GM18505 (cell line): ENCODE results near the gene CNP.
"Not testable (repeated sequence)": the region's sequence is repeated elsewhere in the genome, so short reads cannot be mapped to it uniquely, and the experiment has no call there.

Source experiments
- ATAC-seq: cut with Tn5 transposase; IDR thresholded peaks from one replicate; pipeline ENCODE4 v1.9.1; 2021; ENCODE audit not compliant: unreplicated experiment
- POLR2A ChIP-seq: IDR thresholded peaks from 4 replicates; pipeline ENCODE4 v1.6.1; 2011; ENCODE audit warnings: borderline replicate concordance; ENCODE audit not compliant: insufficient read depth, insufficient read length; ENCODE audit errors: extremely low read depth

The CNP gene

DNA sequence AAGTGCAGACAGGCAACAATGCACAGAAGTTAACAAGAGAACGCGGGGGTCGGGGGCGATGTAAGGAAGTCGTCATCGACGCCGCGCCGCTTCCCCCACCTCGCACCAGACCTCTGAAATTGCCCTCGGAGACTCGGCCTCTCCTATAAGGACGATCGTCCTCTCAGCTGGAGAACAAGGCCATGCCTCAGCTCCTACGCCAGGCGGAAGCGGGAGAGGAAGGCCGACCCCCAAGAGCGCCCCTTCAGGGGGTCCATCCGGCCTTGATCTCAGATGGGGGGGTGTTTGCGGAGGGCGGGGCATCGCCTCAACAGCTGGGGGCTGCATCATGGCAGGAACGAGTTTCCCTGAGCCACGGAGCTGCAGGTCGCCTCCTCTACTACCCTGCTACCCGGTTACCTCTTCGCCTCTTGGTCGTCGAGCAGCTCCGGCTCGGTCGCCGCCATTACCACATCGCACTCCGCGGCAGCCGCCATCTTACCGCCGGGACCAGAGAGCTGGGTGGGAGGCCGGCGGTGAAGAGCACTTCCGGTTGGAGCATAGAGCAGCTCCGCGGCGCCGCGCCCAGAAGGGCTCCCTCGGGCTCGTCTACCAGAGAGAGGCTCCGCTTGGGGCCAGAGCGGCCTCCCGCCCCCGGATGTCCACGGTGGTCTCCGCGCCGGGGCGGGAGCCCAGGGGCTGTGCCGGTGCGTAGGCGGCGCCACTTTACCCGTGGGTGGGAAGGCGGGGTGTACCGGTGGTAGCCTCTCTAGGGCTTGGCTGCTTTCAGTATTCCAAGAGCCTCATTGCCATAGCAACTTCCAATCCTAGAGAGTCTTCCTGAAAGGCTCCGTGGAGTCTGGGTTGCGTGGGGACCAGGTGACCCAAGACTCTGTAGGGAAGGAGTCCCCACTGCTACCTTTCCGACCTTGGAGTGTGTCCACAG, 50.6 kb downstream of the CNP start, which contains the start of gene DNAJC7:
TSS of gene DNAJC7 (minus strand) at position 499 of the 925 bp plus-strand sequence. CDS start at position 476, 23 bp downstream.
- peak; percentile 74 for ATAC-seq
- peak; percentile 89 for TF ChIP-seq POLR2A

DNA sequence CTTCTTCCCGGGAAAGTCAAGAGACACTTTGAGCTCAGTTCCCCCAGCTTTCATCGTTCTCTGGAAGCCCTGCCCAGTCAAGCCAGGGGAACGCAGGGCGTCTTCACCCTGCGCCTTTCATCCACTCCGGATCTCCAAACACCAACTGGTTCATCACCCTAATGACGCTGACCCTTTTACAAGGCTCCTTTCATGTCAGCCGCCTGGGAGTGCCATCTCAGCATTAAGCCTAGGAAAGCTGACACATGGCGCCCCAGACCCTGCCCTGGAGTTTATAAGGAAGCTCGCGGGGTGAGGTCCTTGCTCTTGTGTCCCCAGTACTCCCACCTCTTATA, 51.2 kb downstream of the CNP start:
- TF ChIP-seq POLR2A: no peak
- no peak for ATAC-seq

DNA sequence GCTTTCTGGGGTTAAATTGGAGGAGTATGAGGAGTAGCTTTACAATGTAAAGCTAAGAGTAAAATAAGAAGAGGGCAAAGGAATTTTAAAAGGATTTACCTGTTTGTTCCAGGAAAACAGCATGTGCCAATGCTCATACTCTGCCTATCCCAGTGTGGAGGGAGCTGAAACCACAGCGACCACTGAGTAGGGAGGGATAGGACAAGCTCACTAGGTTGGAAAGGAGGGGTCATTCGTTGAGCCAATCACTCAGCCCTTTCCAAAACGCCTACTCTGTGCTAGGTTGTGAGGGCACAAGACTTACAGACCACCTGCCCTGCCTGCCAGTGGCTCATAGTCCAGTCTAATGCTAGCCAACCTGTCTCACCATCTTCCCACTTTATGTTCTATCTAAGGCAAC, 51.7 kb downstream of the CNP start:
- no peak for TF ChIP-seq POLR2A
- ATAC-seq: no peak

DNA sequence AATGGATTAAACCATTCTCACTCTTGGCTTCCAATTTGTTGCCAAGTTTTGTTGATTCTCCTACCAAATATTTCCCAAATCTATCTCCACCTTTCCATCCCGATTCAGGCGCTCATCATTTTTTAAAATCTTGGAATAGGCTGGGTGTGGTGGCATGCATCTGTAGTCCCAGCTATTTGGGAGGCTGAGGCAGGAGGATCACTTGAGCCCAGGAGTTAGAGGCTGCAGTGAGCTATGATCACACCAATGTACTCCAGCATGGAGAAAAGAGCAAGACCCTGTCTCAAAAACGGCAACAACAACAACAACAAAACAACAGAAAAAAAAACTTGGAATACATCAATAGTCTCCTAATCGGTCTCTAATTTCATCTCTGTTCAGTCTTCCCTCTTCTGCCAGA, 52.4 kb downstream of the CNP start:
- no peak for ATAC-seq
- no peak for TF ChIP-seq POLR2A

DNA sequence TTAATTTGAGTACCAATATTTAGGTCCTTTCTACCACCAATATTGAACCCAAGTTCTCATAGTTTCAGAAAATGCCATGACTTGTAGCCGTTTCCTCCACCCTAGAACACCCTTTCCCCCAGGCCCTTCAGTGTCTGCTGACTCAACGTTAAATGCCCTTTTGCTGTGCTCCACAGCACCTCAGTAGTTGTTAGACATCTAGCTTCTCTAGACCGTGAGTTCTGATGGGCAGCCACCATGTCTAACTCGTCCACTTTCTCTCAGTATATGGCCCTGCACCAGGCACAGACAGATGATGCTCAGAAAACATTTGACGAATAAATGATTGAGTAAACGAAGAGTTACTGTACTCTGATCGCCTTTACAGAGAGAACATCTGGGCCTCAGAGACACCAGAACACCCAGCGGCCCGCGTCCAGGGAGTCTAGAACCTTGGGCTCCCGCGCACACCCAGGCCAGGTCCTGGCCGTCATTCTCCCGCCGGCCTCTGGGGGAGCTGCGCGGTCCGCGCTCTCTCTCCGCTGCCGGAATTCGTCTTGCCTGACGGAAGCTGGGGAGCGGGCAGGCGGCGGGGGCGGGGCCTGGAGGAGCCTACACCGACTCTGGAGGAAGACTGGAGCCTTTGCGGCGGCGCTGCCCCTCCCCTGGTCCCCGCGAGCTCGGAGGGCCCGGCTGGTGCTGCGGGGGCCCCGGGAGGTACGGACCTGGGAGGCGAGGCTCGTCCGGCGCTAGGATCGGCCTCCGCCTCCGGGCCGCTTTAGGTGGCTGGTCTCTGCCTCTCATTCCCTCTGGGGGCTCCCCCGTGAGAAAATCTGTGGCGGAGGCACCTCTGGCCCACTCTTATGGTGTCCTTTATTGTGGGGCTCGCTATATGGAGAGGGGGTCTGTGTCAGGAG, 53.2 kb downstream of the CNP start, which contains the start of gene NKIRAS2:
TSS of gene NKIRAS2 (plus strand) at position 582 of the 896 bp plus-strand sequence. CDS start 1,488 bp downstream, outside the sequence.
- TF ChIP-seq POLR2A: peak; percentile 85
- ATAC-seq: peak; percentile 64

DNA sequence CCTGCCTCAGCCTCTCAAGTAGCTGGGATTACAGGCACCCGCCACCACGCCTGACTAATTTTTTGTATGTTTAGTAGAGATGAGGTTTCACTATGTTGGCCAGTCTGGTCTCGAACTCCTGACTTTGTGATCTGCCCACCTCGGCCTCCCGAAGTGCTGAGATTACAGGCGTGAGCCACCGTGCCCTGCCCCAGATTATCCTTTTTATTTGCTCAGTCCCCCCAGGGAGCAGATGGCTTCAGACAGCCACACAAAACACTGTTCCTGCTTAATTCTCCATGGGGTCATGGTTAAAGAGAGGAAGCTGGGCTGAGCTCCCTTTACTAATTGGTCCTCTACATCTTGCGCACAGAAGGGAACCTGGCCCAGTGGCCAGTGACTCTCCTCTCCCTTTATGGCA, 54.2 kb downstream of the CNP start:
- not testable (repeated sequence) for ATAC-seq

DNA sequence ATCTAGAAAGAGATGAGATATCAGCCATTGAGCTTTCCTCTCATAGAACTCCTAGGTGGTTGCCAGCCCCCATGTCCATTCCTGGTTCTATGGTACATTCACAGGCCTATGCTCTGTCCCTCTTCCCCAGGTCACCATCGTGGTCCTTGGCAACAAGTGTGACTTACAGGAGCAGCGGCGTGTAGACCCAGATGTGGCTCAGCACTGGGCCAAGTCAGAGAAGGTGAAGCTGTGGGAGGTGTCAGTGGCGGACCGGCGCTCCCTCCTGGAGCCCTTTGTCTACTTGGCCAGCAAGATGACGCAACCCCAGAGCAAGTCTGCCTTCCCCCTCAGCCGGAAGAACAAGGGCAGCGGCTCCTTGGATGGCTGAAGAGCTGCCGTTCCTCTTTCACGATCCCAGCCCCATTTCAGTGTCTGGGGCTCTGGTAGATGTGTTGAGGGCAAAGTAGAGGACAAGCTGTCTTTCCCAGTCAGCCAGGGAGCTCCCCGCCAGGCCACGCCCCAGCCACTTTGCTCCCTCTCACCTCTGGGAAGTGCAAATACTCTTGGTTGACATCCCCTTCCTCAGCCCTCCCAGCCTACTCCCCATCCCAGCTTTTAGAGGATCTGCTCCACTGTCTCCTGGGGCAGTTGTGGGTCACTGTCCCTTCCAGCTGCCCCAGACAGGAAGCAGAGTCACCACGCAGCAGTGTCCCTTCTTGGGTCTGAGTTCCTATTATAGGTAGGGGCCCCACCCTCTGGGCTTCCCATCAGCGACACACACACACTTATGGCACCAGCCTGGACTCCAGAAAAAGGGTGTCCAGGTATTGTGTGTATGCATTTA, 57.1 kb downstream of the CNP start:
- ATAC-seq: no peak
- TF ChIP-seq POLR2A: no peak

DNA sequence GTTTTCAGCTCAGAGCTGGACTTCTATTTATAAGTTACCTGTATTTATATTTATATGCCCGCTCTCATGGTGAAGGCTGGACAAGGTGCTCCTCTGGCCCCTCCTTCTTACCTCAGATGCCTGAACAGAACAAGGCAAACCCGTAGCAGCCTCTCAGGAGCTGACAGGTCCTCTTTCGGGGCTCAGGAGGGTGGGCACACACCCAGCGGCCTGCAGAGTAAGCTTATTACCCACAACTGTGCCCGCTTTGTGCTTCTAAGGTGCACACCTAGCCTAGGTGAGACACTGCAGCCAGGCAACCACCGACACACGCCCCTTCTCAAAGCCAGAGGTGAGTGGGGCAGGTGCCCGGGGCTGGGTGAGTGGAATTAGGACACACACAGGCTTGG, 58.6 kb downstream of the CNP start:
- no peak for ATAC-seq
- TF ChIP-seq POLR2A: no peak

DNA sequence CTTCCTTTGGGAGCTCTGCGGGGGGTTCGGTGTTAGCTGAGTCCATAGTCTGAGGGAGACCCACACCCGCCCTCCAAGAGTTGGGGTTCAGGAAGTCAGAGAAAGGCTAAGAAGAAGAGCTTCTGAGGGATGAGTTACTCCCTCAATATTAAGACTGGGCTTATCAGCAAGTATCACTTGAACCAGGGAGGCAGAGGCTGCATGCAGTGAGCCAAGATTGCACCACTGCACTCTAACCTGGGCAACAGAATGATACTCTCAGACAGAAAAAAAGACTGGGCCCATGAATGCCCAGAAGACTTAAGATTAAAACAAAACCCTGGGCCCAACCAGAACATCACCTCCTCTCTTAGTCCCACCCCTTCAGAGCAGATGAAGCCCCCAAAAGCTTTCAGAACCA, 59.3 kb downstream of the CNP start:
- no peak for ATAC-seq
- TF ChIP-seq POLR2A: no peak

DNA sequence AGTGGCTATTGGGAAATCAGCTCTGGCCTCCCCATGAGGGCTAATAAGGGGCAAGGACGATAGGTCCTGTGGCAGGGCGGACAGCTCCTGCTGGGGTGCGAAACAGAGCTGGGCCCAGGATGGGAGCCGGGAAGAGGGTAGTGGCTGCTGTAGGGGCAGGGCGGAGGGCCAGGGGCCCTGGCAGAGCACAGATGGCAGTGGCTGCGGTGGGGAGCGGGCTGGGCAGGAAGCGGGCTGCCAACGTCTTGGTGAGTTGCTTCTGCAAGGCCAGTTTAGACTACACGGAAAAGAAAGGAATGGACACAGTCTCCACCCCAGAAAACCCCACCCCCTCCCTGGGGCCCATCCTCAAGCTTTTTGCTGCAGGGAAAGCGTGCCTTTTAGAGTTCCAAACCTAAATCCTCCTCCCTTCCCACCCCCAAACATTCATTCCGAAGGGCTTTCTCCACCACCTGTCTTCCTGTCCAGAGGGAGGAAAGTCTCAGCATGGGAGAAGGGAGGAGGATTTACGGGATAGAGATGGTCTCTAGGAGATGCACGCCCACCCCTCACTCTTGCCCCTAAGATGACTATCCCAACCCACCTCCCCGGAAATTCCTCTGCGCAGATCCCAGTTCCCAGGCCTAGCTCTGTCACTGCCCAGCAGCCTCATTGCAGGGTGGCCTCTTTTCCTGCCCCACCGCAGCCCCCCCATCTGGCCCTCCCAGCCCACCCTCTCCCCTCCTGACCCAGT, 60.4 kb downstream of the CNP start:
- no peak for TF ChIP-seq POLR2A
- ATAC-seq: no peak
